M059J (cell line): ENCODE data around the gene DIPK2B. TPM values are rescaled to one million over a fixed set of nuclear protein-coding genes. Genes with fewer than 3 reads are reported as not detected.

ENCODE experiments used
- DNase-seq: peaks from one replicate; pipeline ENCODE4 v3.0.0-alpha.2; 2012; ENCODE audit warnings: low read depth
- total RNA-seq: library from RNA; depleted of rRNA; stranded (reverse); fragments of >200 nt; shearing (Covaris generic); gene quantifications from 2 replicates; pipeline ENCODE4 v1.2.3, GENCODE V29; 2014; rRNA removed

The DIPK2B gene, protein sequence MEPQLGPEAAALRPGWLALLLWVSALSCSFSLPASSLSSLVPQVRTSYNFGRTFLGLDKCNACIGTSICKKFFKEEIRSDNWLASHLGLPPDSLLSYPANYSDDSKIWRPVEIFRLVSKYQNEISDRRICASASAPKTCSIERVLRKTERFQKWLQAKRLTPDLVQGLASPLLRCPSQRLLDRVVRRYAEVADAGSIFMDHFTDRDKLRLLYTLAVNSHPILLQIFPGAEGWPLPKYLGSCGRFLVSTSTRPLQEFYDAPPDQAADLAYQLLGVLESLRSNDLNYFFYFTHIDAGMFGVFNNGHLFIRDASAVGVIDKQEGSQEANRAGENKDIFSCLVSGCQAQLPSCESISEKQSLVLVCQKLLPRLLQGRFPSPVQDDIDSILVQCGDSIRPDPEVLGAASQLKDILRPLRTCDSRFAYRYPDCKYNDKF
- not detected in 2 replicates for total RNA-seq

DNA sequence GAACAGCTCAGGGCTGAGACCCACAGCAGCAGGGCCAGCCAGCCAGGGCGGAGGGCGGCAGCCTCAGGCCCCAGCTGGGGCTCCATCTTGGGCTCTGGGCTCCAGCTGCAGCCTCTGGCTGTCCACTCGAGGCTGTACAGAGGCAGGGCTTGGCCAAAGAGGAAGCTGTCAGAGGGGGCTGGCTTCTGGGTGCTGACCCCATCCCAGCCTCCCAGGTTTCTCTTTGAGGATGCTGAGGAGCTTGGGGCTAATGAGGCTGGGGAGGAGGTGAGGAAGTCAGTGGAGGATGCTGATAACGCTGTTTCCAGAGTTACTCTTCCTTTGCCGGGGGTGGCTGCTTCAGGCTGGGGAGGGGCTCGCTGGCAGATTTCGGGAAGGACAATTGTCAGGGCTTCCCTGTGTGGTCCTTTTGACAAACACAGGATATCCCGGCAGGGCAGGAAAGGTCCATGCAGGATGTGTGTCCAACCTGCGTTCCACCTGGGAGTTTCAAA lies at the start of gene DIPK2B:
TSS of gene DIPK2B (minus strand) at position 136 of the 494 bp plus-strand sequence. CDS start at position 86, 50 bp downstream.
- no peak for DNase-seq

GRCh38 chrX:45240301-45240700 lies 39.6 kb upstream of the DIPK2B start:
- DNase-seq, result no peak

- no peak for DNase-seq
These were observed 37.8 kb upstream of the DIPK2B start for GRCh38 chrX:45238489-45238888.

DNA sequence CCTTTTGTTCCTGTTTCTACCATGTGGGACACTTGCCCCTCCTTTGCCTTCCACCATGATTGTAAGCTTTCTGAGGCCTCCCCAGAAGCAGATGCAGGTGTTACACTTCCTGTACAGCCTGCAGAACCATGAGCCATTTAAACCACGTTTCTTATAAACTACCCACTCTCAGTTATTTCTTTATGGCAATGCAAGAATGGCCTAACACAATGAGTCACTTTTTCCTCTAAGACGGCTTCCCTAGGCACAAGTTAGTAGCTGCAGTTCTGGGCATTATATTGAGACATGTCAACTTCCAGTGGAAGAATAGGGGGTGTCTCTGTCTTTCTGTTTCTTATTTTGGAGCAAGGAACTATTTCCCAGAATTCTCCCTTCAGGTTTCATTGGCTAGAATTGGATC lies 32.9 kb upstream of the DIPK2B start:
- peak; percentile 53 for DNase-seq

DNA sequence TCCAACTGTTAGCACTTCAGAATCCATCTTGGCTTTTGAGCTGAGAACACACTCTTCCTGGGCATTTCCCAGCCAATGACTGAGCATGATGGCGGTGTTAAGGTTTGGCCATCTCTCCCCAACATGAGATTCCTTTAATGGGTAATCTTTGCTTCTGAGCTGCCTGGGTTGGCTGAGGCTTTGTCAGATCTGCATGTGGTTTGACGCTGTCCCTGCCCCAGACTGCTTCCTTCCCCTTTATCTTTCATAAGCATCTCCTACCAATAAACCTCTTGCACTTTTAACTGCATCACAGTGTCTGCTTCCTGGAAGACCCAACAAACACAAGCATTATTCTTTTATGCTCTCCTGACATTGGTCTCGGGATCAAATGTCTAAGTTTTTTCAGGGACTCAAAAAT lies 31.5 kb upstream of the DIPK2B start:
- DNase-seq, result no peak

- no peak for DNase-seq
These were observed 29.7 kb upstream of the DIPK2B start for GRCh38 chrX:45230410-45230809.

GRCh38 chrX:45229348-45229747 lies 28.7 kb upstream of the DIPK2B start:
- no peak for DNase-seq

DNA sequence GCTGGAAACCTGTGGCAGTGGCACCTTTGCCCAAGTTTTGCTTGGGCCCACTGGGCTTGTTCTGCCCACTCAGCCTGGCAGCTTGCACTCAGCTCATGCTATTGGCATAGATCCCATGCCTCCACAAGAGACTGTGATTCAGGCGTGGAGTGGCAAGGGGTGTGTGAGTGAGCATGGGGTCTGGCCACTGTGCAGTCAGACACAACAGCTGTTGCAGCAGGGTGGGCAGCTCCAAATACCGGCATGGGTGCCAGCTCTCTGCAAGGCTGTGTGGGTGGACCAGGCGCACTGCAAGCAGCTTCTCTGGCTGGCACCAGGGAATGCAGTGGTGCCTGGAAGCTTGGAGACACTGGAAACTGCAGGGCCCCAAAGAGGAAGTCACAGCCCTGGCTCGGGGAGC lies 27.4 kb upstream of the DIPK2B start:
- DNase-seq, result no peak

DNA sequence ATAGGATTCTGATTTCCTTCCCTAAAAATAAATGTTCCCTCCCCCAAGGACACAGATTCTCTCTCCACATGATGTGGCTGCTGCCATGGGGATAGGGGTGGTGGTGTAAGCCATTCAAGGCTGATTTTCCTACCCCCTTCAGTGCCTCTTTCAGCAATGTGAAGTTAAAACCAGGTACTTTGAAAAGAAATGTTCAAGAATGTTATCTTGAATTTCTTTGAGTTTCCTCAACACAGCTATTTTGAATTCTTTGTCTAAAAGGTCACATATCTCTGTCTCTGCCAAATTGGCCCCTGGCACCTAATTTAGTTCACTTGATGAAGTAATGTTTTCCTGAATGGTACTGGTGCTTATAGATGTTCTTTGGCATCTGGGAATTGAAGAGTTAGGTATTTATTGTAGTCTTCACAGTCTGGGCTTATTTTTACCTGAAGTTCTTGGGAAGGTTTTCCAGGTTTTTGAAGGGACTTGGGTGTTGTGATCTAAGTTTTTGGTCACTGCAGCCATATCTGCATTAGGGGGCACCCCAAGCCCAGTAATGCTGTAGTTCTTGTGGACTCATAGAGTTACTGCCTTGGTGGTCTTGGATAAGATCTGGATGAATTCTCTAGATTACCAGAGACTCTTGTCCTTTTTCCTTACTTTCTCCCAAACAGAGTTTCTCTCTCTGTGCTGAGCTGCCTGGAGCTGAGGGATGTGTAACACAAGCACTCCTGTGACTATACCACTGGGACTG lies 7.6 kb upstream of the DIPK2B start:
- peak; percentile 9 for DNase-seq

DNA sequence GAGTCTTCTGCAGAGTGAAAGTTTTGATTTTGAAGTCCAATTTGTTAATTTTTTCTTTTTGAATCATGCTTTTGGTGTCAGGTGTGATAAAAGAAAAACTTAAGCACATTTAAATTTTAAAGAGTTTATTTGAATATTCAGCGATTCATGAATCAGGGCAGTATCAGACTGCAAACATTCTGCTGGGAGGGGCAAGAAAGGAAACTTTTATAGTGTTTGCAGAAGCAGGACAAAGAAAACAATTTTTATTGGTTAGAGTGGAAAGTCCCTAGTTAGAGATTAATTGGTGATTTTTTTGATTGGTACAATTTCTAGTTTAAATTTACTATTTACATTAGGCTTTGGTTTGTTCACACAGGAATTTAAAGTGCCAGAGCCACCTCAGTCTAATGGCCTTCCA lies 1.5 kb upstream of the DIPK2B start:
- no peak for DNase-seq

- no peak for DNase-seq
These were observed 2.0 kb downstream of the DIPK2B start for GRCh38 chrX:45198706-45199105.

GRCh38 chrX:45198301-45198700 lies 2.4 kb downstream of the DIPK2B start:
- no peak for DNase-seq

DNA sequence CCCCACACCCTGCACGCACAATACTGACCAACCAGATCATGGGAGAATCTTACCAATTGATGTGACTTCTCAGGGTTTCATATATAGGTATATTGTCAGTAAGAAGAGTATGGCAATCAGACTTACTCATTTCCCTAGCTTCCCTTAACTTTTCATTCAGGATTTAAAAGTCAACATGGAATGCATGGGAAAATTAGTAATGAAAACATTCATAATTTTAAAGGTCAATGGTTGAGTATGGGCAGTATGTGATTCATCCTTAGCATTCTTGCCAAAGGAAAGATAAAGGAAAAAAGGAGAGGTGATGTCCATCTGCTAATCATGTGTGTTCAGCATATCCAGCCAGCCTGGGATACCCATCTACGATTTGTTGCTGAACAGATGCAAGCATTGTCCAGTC lies 4.0 kb downstream of the DIPK2B start:
- peak; percentile 21 for DNase-seq

- no peak for DNase-seq
These were observed 8.8 kb downstream of the DIPK2B start for GRCh38 chrX:45191820-45192409.

GRCh38 chrX:45191383-45191782 lies 9.3 kb downstream of the DIPK2B start:
- no peak for DNase-seq

GRCh38 chrX:45187731-45188130 lies 12.9 kb downstream of the DIPK2B start:
- DNase-seq, result no peak

- no peak for DNase-seq
These were observed 14.0 kb downstream of the DIPK2B start for GRCh38 chrX:45186643-45187026.

GRCh38 chrX:45184211-45184610 lies 16.5 kb downstream of the DIPK2B start:
- no peak for DNase-seq

- DNase-seq, result peak; percentile 88
These were observed 27.8 kb downstream of the DIPK2B start for GRCh38 chrX:45172890-45173289.

- DNase-seq, result no peak
These were observed 33.9 kb downstream of the DIPK2B start for GRCh38 chrX:45166781-45167180.

DNA sequence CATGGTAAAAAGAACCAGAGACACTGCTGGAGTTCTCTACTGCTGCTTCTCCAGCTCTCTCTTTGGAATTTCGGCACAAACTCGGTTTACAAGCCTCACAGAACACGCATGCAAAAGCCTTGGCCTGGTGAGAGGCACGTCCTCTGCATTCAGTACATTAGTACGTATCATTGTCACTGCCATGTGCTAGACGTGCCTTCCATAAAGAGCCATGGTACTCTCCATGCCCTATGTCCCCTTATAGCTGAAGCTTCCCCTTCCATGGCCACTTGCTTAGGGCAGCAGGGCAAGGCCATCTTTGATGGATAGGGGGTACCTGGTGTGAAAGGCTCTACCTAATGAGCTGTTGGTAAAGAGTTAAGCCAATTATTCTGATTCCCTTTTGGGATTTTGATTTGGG lies 35.0 kb downstream of the DIPK2B start:
- no peak for DNase-seq

GRCh38 chrX:45164995-45165394 lies 35.7 kb downstream of the DIPK2B start:
- DNase-seq, result no peak
